B cell (primary cell): Measurements from ENCODE around the gene PLEKHJ1. TPM values are rescaled to one million over a fixed set of nuclear protein-coding genes. Genes with fewer than 3 reads are reported as not detected.

Source experiments
- ATAC-seq: fragments of 200-7000 bp; cut with Tn5 transposase; one replicate; pipeline ENCODE4 v1.10.0; 2021; ENCODE audit warnings: low read depth, mild to moderate bottlenecking, moderate number of reproducible peaks, moderate library complexity
- CTCF ChIA-PET: fragments of 350-600 bp; sonication (Branson Sonifier 250); formaldehyde crosslinking; loops from one replicate; lab custom pipeline; 2021; ENCODE audit warnings: antibody characterized with exemption, inconsistent platforms; lab: Charles Lee
- POLR2A ChIA-PET: fragments of 350-600 bp; sonication (Branson Sonifier 250); formaldehyde crosslinking; loops from one replicate; lab custom pipeline; 2021; ENCODE audit warnings: antibody characterized with exemption; lab: Charles Lee
- DNase-seq: peaks from one replicate; pipeline ENCODE4 v3.0.0; 2013
- H2AFZ ChIP-seq: 2 replicates; pipeline ENCODE4 v1.6.1; 2012; ENCODE audit warnings: mild to moderate bottlenecking, low read depth, low read length; ENCODE audit not compliant: insufficient read depth, poor library complexity, severe bottlenecking
- H3K27ac ChIP-seq, 2 donors: 1 replicate in 1 of 2; 2 replicates in 1 of 2; pipeline ENCODE4 v1.5.1; 2012 to 2013; ENCODE audit warnings: low read length in 2 of 2, mild to moderate bottlenecking in 2 of 2, moderate library complexity in 1 of 2
- H3K27me3 ChIP-seq, 4 experiments: fragments of 200-600 bp in 1 of 4; sonication (generic) in 1 of 4; replicated peaks in 1 of 4; 1 replicate in 2 of 4; 2 replicates in 2 of 4; pipeline versions ENCODE4 v1.6.1 to v1.7.0; 2013 to 2016; ENCODE audit warnings: low read length in 3 of 4, mild to moderate bottlenecking in 2 of 4, mixed read lengths in 1 of 4, moderate library complexity in 1 of 4; ENCODE audit not compliant: insufficient read depth in 4 of 4, control insufficient read depth in 3 of 4; ENCODE audit errors: control extremely low read depth in 1 of 4
- H3K36me3 ChIP-seq, 2 experiments: replicated peaks in 1 of 2; 1 replicate in 1 of 2; 2 replicates in 1 of 2; pipeline versions ENCODE4 v1.6.1 to v1.7.1; 2013; ENCODE audit warnings: low read length in 1 of 2; ENCODE audit not compliant: insufficient read depth in 2 of 2, control insufficient read depth in 1 of 2; ENCODE audit errors: control extremely low read depth in 1 of 2, extremely low read depth in 1 of 2
- H3K4me1 ChIP-seq, 2 donors: fragments of 200-600 bp in 1 of 2; sonication (generic) in 1 of 2; 1 replicate in 1 of 2; 2 replicates in 1 of 2; pipeline versions ENCODE4 v1.5.1 to v1.6.1; 2013 to 2017; ENCODE audit warnings: low read length in 2 of 2; ENCODE audit not compliant: control insufficient read depth in 2 of 2, insufficient read depth in 2 of 2
- H3K4me2 ChIP-seq: replicated peaks from 2 replicates; pipeline ENCODE3; 2012; ENCODE audit warnings: mild to moderate bottlenecking, low read depth, low read length; ENCODE audit not compliant: poor library complexity, severe bottlenecking
- H3K4me3 ChIP-seq, 5 experiments: fragments of 200-600 bp in 1 of 5; sonication (generic) in 1 of 5; 1 replicate in 3 of 5; 2 replicates in 2 of 5; pipeline versions ENCODE4 v1.5.1 to v1.7.0; 2011 to 2016; ENCODE audit warnings: low read length in 4 of 5, mild to moderate bottlenecking in 4 of 5, low read depth in 2 of 5, control low read depth in 1 of 5, moderate library complexity in 1 of 5; ENCODE audit not compliant: insufficient read depth in 1 of 5; ENCODE audit errors: control extremely low read depth in 1 of 5, extremely low read depth in 1 of 5
- H3K79me2 ChIP-seq: fragments of 200-600 bp; sonication (generic); one replicate; pipeline ENCODE4 v1.6.0; 2016; ENCODE audit warnings: low read length; ENCODE audit not compliant: control insufficient read depth, insufficient read depth
- H3K9ac ChIP-seq: fragments of 200-600 bp; sonication (generic); 2 replicates; pipeline ENCODE4 v1.6.1; 2017; ENCODE audit warnings: mild to moderate bottlenecking, low read length, moderate library complexity
- H3K9me3 ChIP-seq, 3 donors: one replicate each; pipeline versions ENCODE4 v1.6.1 to v1.7.1; 2013; ENCODE audit warnings: low read length in 2 of 3; ENCODE audit not compliant: control insufficient read depth in 2 of 3, insufficient read depth in 1 of 3; ENCODE audit errors: control extremely low read depth in 1 of 3
- H4K20me1 ChIP-seq: 2 replicates; pipeline ENCODE4 v1.6.0; 2012; ENCODE audit warnings: mild to moderate bottlenecking, low read length; ENCODE audit not compliant: insufficient read depth, control insufficient read depth, poor library complexity, severe bottlenecking
- H3K27ac Mint-ChIP-seq: one replicate; pipeline ENCODE4 v1.8.0; 2021; ENCODE audit warnings: mixed read lengths
- H3K27me3 Mint-ChIP-seq: one replicate; pipeline ENCODE4 v1.8.0; 2021; ENCODE audit warnings: mixed read lengths
- H3K4me1 Mint-ChIP-seq: one replicate; pipeline ENCODE4 v1.8.0; 2021; ENCODE audit warnings: mixed read lengths
- H3K4me3 Mint-ChIP-seq: one replicate; pipeline ENCODE4 v1.8.0; 2021; ENCODE audit warnings: mixed read lengths
- H3K9me3 Mint-ChIP-seq: one replicate; pipeline ENCODE4 v1.8.0; 2022; ENCODE audit warnings: mixed read lengths; ENCODE audit not compliant: insufficient read depth
- EZH2 ChIP-seq: IDR thresholded peaks from 2 replicates; pipeline ENCODE4 v1.6.1; 2012; ENCODE audit warnings: borderline replicate concordance, low read depth, mild to moderate bottlenecking, moderate library complexity, low read length; ENCODE audit not compliant: insufficient read depth, poor library complexity, severe bottlenecking
- WGBS: methylation state at CpG from one replicate; pipeline ENCODE4 v1.1.5; 2013; ENCODE audit warnings: missing lambda C conversion rate; ENCODE audit not compliant: insufficient coverage; 5-methylcytosine and 5-hydroxymethylcytosine counted together
- intact Hi-C: fragments of 100-400 bp; cut with micrococcal nuclease; formaldehyde crosslinking; loops from one replicate; pipeline ENCODE4 v1.10.0; 2022
- polyA plus RNA-seq: library from polyadenylated mRNA; depleted of rRNA; stranded (reverse); fragments of >200 nt; gene quantifications from 2 replicates; pipeline ENCODE4 v1.2.3, GENCODE V29; 2012
- total RNA-seq, 2 donors: library from RNA; stranded (reverse); fragments of 120-200 nt in 1 of 2; gene quantifications; 1 replicate in 1 of 2; 2 replicates in 1 of 2; pipeline versions ENCODE4 v1.2.3 to v1.2.4, GENCODE V29; 2013 to 2022
- TF ChIP-seq, protein P1 (sequence below): fragments of 200-600 bp; IDR thresholded peaks from one replicate; pipeline ENCODE4 v1.8.0; 2022; ENCODE audit warnings: antibody characterized with exemption, mild to moderate bottlenecking

Gene PLEKHJ1
- total and polyA plus RNA-seq, 2 donors (not counting 1 experiment from before 2014, with no cell fraction given): 86.7 to 117 TPM

DNA sequence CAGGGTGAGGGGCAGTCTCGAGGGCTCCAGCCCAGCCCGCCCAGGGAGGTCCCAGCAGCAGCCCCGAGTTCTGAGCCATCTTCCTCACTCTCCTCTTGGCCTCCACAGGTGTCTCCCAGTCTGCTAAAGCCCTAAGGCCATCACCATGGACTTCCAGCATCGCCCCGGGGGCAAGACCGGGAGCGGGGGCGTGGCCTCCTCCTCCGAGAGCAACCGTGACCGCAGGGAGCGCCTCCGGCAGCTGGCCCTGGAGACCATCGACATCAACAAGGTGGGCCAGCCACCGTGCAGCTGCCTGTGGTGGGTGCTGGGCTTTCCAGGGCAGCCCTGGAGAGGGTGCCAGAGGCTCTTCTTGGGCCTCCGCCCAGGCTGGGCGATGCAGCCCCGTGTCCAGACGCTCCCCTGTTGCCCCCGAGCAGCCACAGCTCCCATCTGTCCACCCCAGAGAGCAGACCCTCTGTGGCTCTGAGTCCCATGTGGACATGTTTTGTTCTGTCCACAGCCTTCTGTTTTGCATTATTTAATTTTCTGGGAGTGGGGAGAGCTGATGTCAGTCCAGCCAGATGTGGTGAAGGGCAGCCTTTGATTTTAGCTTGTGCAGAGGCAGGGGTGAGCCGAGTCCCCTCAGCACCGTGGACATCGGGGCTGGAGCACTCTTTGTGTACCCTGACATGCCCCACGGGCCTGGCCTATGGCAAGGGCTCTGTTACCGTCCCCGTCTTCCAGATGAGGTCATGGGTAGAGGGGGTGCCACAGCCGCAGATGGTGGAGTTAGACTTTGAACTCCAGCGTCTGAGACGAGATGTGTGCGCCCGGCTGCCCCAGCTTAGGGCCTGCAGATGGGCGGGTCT is 7.4 kb upstream of the PLEKHJ1 start:
- TF ChIP-seq, protein P1, sequence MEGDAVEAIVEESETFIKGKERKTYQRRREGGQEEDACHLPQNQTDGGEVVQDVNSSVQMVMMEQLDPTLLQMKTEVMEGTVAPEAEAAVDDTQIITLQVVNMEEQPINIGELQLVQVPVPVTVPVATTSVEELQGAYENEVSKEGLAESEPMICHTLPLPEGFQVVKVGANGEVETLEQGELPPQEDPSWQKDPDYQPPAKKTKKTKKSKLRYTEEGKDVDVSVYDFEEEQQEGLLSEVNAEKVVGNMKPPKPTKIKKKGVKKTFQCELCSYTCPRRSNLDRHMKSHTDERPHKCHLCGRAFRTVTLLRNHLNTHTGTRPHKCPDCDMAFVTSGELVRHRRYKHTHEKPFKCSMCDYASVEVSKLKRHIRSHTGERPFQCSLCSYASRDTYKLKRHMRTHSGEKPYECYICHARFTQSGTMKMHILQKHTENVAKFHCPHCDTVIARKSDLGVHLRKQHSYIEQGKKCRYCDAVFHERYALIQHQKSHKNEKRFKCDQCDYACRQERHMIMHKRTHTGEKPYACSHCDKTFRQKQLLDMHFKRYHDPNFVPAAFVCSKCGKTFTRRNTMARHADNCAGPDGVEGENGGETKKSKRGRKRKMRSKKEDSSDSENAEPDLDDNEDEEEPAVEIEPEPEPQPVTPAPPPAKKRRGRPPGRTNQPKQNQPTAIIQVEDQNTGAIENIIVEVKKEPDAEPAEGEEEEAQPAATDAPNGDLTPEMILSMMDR: no peak
- no peak for TF ChIP-seq EZH2
- Mint-ChIP-seq H3K4me3 (no peak overlapping the region), H3K4me1 (peaks cover 36% of the 10 kb centered on the region), H3K27ac (no peak overlapping the region), H3K9me3 (no peaks in the 10 kb centered on the region), H3K27me3 (no peaks in the 10 kb centered on the region)
- ChIA-PET POLR2A (no interaction called here), CTCF (interaction anchor here (0.6 kb wide), 1 partner anchor 103 kb away, joined by 3 read pairs; no protein-coding TSS in a partner anchor)
- H4K20me1 ChIP-seq: peaks cover 100% of the 10 kb centered on the region
- ATAC-seq (no peak), DNase-seq (no peak)
- peaks cover 82% of the 10 kb centered on the region for H3K79me2 ChIP-seq
- peaks cover 22 to 35% of the 10 kb centered on the region in 2 donors for H3K4me1 ChIP-seq
- peaks cover 0 to under 1% (median 0%) of the 10 kb centered on the region in 4 experiments for H3K27me3 ChIP-seq
- WGBS: 94% methylated on average over 32 of the region's 32 CpGs
- no peak overlapping the region for H3K9ac ChIP-seq
- H3K4me2 ChIP-seq: no peak overlapping the region
- no peak overlapping the region for H3K27ac ChIP-seq
- intact Hi-C loops: no loop called here
- H3K9me3 ChIP-seq: peaks cover 0 to 6% (median 0%) of the 10 kb centered on the region in 3 donors
- no peak overlapping the region for H2AFZ ChIP-seq
- H3K4me3 ChIP-seq: no peak overlapping the region
- H3K36me3 ChIP-seq: peaks cover 0 to 79% of the 10 kb centered on the region in 2 experiments

DNA sequence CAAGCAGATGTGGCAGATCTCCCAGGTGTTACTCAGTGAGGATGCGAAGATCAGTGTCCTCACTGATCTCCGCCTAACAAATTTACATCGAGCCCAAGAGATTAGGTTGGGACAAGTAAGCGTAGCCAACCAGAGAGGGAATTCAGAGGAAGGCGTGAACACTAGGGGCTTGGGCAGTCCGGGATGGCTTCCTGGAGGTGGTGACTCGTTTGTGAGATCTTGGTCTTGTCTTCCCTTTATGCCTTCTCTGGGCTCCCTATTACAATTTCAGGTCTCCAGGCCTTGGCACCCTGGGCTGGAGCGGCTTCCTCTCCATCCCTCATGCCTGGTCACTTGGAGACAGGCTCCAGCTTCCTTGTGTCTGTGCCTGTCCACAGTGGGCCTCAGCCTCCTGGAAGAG is 6.7 kb upstream of the PLEKHJ1 start:
- intact Hi-C loops: no loop called here
- no peaks in the 10 kb centered on the region for H3K27me3 Mint-ChIP-seq
- 90% methylated on average over 8 of the region's 8 CpGs for WGBS
- ATAC-seq: no peak
- H3K4me1 Mint-ChIP-seq: peaks cover 42% of the 10 kb centered on the region
- Histone ChIP-seq H4K20me1 (peaks cover 100% of the 10 kb centered on the region), H3K79me2 (peaks cover 89% of the 10 kb centered on the region), H3K4me2 (no peak overlapping the region), H3K4me1 (peaks cover 29 to 42% of the 10 kb centered on the region in 2 donors), H3K36me3 (peaks cover 0 to 75% of the 10 kb centered on the region in 2 experiments), H3K9ac (no peak overlapping the region), H3K27me3 (no peaks in the 10 kb centered on the region), H3K4me3 (no peak overlapping the region), H3K9me3 (peaks cover 0 to 6% (median 0%) of the 10 kb centered on the region in 3 donors), H2AFZ (no peak overlapping the region), H3K27ac (no peak overlapping the region)
- TF ChIP-seq EZH2: no peak
- TF ChIP-seq, protein P1: no peak
- H3K4me3 Mint-ChIP-seq: no peak overlapping the region
- H3K27ac Mint-ChIP-seq: no peak overlapping the region
- DNase-seq: no peak
- ChIA-PET CTCF (interaction anchor here (0.6 kb wide), 1 partner anchor 102 kb away, joined by 3 read pairs; no protein-coding TSS in a partner anchor), POLR2A (no interaction called here)
- no peaks in the 10 kb centered on the region for H3K9me3 Mint-ChIP-seq
